ENCODE data around the gene PALM2AKAP2.
A peak's percentile ranks its signal among the peaks of the same experiment; 100 is the strongest.
"Not testable (repeated sequence)": the region's sequence is repeated elsewhere in the genome, so short reads cannot be mapped to it uniquely, and the experiment has no call there.

Gene PALM2AKAP2

DNA sequence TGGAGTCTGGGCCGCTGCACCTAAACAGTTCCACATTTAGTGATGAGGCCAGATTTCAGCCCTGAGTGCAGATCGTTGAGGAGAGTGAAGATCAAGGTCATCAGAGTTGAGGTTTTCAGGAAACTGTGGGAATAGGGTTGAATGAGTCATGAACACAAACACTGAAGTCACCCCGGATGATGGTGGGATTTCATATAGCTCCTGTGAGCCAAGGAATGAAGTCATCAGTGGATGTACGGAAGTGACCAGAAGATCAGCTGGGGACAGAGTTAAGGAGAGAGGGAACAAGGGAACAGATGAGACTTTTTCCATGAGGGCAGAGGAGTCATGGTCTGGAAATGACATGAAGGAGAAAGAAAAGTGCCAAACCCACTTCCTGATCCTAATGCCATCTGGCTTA is 36.5 kb downstream of the PALM2AKAP2 start:
- H3K4me3 Mint-ChIP-seq, result no peak overlapping the region
- peaks cover 15% of the 10 kb centered on the region for H3K4me1 Mint-ChIP-seq
- TF ChIP-seq, protein P1, sequence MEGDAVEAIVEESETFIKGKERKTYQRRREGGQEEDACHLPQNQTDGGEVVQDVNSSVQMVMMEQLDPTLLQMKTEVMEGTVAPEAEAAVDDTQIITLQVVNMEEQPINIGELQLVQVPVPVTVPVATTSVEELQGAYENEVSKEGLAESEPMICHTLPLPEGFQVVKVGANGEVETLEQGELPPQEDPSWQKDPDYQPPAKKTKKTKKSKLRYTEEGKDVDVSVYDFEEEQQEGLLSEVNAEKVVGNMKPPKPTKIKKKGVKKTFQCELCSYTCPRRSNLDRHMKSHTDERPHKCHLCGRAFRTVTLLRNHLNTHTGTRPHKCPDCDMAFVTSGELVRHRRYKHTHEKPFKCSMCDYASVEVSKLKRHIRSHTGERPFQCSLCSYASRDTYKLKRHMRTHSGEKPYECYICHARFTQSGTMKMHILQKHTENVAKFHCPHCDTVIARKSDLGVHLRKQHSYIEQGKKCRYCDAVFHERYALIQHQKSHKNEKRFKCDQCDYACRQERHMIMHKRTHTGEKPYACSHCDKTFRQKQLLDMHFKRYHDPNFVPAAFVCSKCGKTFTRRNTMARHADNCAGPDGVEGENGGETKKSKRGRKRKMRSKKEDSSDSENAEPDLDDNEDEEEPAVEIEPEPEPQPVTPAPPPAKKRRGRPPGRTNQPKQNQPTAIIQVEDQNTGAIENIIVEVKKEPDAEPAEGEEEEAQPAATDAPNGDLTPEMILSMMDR (IDR thresholded peaks at IDR 0.05; ENCODE audit: unreplicated experiment in 3 of 3), result no peak
- H3K27me3 Mint-ChIP-seq (ENCODE audit: low read depth), result no peaks in the 10 kb centered on the region
- H3K27ac Mint-ChIP-seq, result no peak overlapping the region
- no peaks in the 10 kb centered on the region for H3K9me3 Mint-ChIP-seq
- H3K36me3 Mint-ChIP-seq (ENCODE audit: low read depth), result no peaks in the 10 kb centered on the region

- Mint-ChIP-seq H3K4me3 (peak overlapping the region in 1 of 3 experiments; percentile 0), H3K4me1 (peaks cover 15% of the 10 kb centered on the region), H3K27ac (peak overlapping the region in 1 of 3 experiments; percentile 50), H3K27me3 (ENCODE audit: low read depth) (no peaks in the 10 kb centered on the region), H3K36me3 (ENCODE audit: low read depth) (no peaks in the 10 kb centered on the region), H3K9me3 (no peaks in the 10 kb centered on the region)
- TF ChIP-seq, protein P1 (IDR thresholded peaks at IDR 0.05; ENCODE audit: unreplicated experiment in 3 of 3), result no peak
Measured at GRCh38 chr9:109817146-109817845, 37.3 kb downstream of the PALM2AKAP2 start.

DNA sequence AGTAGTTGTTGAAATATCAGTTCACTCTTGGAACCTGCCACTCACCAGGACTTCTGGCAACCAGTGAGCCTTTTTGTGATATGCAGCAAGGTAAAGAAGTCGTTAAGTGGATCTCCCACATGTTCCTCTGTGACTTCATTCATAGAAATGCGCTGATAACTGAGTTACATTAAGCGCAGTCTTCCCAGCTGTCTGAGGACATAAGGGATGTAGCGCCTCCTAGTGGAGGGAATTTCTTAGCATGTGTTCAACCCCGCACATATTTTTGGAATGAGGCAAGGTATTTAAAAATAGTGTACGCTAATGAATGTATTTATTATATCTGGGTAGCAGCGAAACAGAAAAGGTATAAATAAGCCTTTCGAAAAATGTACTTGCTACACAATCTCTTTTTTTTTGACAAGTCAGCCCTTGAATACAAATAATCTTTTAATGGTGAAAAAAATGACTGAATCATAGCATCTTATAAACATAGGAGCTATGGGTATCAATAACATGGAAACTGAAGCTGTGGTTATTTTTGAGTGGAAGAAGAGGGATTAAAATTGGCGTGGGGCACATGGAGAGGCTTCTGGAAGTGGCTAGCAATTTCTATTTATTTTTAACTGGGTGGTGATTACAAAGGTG is 38.0 kb downstream of the PALM2AKAP2 start:
- Mint-ChIP-seq H3K36me3 (ENCODE audit: low read depth) (no peaks in the 10 kb centered on the region), H3K27me3 (ENCODE audit: low read depth) (no peaks in the 10 kb centered on the region), H3K4me1 (peaks cover 11% of the 10 kb centered on the region), H3K27ac (peak overlapping the region in 2 of 3 experiments; percentile 1 to 50), H3K9me3 (no peaks in the 10 kb centered on the region), H3K4me3 (peak overlapping the region in 1 of 3 experiments; percentile 0)
- TF ChIP-seq, protein P1 (IDR thresholded peaks at IDR 0.05; ENCODE audit: unreplicated experiment in 3 of 3), result peak; percentile 94 to 97 (median 95)

GRCh38 chr9:109821711-109822110 is 41.7 kb downstream of the PALM2AKAP2 start:
- no peaks in the 10 kb centered on the region for H3K9me3 Mint-ChIP-seq
- no peak overlapping the region for H3K27ac Mint-ChIP-seq
- no peaks in the 10 kb centered on the region for H3K27me3 Mint-ChIP-seq (ENCODE audit: low read depth)
- TF ChIP-seq, protein P1 (IDR thresholded peaks at IDR 0.05; ENCODE audit: unreplicated experiment in 3 of 3), result no peak
- no peaks in the 10 kb centered on the region for H3K36me3 Mint-ChIP-seq (ENCODE audit: low read depth)
- peaks cover 15% of the 10 kb centered on the region for H3K4me1 Mint-ChIP-seq
- no peak overlapping the region for H3K4me3 Mint-ChIP-seq

DNA sequence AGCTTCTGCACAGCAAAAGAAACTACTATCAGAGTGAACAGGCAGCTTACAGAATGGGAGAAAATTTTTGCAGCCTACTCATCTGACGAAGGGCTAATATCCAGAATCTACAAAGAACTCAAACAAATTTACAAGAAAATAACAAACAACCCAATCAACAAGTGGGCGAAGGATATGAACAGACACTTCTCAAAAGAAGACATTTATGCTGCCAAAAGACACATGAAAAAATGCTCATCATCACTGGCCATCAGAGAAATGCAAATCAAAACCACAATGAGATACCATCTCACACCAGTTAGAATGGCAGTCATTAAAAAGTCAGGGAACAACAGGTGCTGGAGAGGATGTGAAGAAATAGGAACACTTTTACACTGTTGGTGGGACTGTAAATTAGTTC is 45.4 kb downstream of the PALM2AKAP2 start:
- H3K4me1 Mint-ChIP-seq; H3K36me3 Mint-ChIP-seq (ENCODE audit: low read depth); H3K27me3 Mint-ChIP-seq (ENCODE audit: low read depth); H3K4me3 Mint-ChIP-seq; H3K27ac Mint-ChIP-seq; H3K9me3 Mint-ChIP-seq: not testable (repeated sequence)

DNA sequence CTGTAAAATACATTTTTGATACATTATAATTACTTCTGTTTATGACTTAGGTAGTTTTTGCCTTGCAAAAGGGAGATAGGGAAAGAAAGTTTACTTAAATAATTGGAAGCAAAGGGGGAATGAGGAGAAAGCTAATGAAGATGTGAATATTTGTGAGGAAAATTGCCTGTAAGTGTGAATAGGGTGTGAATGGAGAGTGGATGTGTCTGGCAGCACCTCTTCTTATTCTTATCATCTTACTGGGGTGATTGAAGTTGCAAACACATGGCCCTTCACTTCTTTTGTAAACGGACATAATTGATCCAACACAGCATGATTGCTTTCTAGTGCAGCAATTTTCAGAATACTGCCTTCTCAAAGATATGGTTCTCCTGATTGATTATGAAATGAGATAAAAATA is 46.6 kb downstream of the PALM2AKAP2 start:
- TF ChIP-seq, protein P1 (IDR thresholded peaks at IDR 0.05; ENCODE audit: unreplicated experiment in 3 of 3), result no peak
- H3K27ac Mint-ChIP-seq, result no peak overlapping the region
- H3K27me3 Mint-ChIP-seq (ENCODE audit: low read depth), result no peaks in the 10 kb centered on the region
- peaks cover 8% of the 10 kb centered on the region for H3K4me1 Mint-ChIP-seq
- no peaks in the 10 kb centered on the region for H3K9me3 Mint-ChIP-seq
- no peaks in the 10 kb centered on the region for H3K36me3 Mint-ChIP-seq (ENCODE audit: low read depth)
- no peak overlapping the region for H3K4me3 Mint-ChIP-seq

Data from nephron (organoid).